GM06990 (cell line): Measurements from ENCODE around the gene PRAC2.

Source experiments
- DNase-seq: peaks from one replicate; pipeline ENCODE4 v3.0.0-alpha.2; 2011; ENCODE audit not compliant: insufficient read length; ENCODE audit errors: extremely low read depth
- H3K27me3 ChIP-seq: replicated peaks from 2 replicates; pipeline ENCODE4 v1.6.0; 2011; ENCODE audit warnings: low read length; ENCODE audit not compliant: control insufficient read depth, insufficient read depth
- H3K36me3 ChIP-seq: 2 replicates; pipeline ENCODE4 v1.5.1; 2011; ENCODE audit warnings: low read length; ENCODE audit not compliant: control insufficient read depth, insufficient read depth
- H3K4me3 ChIP-seq: replicated peaks from 2 replicates; pipeline ENCODE4 v1.5.1; 2011; ENCODE audit warnings: low read depth, mild to moderate bottlenecking, control low read depth, low read length
- TF ChIP-seq, protein P1 (sequence below): IDR thresholded peaks from 2 replicates; pipeline ENCODE4 v1.5.1; 2011; ENCODE audit warnings: low read length, control low read depth, mild to moderate bottlenecking, inconsistent platforms; ENCODE audit not compliant: insufficient read depth, poor library complexity, severe bottlenecking

The PRAC2 gene

GRCh38 chr17:48722915-48723422 is at the start of gene PRAC2:
PRAC2 (plus strand) TSS chr17:48723185; CDS start chr17:48724411, 1,226 bp downstream.
- Histone ChIP-seq H3K36me3 (no peaks in the 10 kb centered on the region), H3K27me3 (peaks cover 8% of the 10 kb centered on the region), H3K4me3 (no peak within 1 kb of the TSS; the same call in 1 of the 2 replicates)
- DNase-seq = no peak
- TF ChIP-seq, protein P1, sequence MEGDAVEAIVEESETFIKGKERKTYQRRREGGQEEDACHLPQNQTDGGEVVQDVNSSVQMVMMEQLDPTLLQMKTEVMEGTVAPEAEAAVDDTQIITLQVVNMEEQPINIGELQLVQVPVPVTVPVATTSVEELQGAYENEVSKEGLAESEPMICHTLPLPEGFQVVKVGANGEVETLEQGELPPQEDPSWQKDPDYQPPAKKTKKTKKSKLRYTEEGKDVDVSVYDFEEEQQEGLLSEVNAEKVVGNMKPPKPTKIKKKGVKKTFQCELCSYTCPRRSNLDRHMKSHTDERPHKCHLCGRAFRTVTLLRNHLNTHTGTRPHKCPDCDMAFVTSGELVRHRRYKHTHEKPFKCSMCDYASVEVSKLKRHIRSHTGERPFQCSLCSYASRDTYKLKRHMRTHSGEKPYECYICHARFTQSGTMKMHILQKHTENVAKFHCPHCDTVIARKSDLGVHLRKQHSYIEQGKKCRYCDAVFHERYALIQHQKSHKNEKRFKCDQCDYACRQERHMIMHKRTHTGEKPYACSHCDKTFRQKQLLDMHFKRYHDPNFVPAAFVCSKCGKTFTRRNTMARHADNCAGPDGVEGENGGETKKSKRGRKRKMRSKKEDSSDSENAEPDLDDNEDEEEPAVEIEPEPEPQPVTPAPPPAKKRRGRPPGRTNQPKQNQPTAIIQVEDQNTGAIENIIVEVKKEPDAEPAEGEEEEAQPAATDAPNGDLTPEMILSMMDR = no peak

DNA sequence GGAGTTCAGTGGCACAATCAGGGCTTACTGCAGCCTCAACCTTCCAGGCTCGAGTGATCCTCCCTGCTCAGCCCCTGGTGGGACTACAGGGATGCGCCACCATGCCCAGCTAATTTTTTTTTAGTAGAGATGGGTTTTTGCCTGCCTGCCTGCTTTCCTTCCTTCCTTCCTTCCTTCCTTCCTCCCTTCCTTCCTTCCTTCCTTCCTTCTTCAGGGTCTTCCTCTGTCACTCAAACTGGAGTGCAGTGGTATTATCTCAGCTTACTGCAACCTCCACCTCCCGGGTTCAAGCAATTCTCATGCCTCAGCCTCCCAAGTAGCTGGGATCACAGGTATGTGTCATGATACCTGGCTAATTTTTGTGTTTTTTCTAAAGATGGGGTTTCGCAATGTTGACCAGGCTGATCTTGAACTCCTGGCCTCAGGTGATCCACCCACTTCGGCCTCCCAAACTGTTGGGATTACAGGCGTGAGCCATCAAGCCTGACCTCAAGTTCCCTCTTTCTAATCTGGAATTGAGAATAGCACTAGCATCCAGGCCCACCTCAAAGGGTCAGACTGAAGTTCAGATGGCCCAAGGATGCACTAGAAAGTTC is 45.9 kb upstream of the PRAC2 start:
- TF ChIP-seq, protein P1 = no peak
- H3K4me3 ChIP-seq = no peak overlapping the region
- H3K36me3 ChIP-seq = no peaks in the 10 kb centered on the region
- DNase-seq = no peak
- H3K27me3 ChIP-seq = no peaks in the 10 kb centered on the region; the same call in 1 of the 2 replicates

DNA sequence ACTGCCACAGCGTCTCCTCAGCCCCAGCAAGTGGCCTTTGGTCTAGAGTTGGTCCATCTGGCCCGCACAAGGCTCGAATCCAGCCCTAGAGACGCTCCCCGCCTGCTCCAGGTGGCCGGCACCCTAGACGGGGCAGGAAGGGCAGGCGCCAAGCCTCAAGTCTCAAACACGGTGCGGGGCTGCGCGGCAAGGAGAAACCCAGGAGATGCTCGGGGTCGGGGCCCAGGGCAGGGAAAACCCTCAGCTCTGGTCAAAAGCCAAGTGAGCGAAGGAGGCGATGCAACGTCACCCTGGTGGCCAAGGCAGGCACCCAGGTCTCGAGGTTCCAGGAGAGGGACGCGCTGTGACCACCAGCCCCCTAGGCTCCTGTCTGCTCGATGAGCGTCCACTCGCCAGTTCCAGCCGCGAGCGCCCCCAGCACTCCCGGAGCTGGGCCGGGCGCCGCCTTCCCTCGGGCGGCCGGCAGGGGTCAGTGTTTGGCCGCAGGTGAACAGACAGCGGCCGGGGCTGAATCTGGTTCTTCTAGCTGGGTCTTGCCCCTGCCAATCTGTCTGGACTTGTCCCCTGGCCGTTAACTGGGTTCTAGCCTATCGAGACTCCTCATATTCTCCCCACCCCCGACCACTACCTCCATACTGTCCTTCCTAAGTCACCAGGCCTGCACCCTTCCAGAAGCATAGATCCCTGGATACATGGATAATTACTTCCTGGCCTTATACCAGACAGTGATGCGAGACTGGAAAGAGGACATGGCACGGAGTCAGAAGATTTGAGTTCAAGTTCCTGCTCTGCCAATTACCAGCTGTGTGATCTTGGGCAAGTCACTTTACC is 44.6 kb upstream of the PRAC2 start:
- H3K4me3 ChIP-seq = peak overlapping the region; percentile 43
- TF ChIP-seq, protein P1 = peak; percentile 99
- H3K27me3 ChIP-seq = no peaks in the 10 kb centered on the region; the same call in 1 of the 2 replicates
- DNase-seq = peak; percentile 74
- no peaks in the 10 kb centered on the region for H3K36me3 ChIP-seq

DNA sequence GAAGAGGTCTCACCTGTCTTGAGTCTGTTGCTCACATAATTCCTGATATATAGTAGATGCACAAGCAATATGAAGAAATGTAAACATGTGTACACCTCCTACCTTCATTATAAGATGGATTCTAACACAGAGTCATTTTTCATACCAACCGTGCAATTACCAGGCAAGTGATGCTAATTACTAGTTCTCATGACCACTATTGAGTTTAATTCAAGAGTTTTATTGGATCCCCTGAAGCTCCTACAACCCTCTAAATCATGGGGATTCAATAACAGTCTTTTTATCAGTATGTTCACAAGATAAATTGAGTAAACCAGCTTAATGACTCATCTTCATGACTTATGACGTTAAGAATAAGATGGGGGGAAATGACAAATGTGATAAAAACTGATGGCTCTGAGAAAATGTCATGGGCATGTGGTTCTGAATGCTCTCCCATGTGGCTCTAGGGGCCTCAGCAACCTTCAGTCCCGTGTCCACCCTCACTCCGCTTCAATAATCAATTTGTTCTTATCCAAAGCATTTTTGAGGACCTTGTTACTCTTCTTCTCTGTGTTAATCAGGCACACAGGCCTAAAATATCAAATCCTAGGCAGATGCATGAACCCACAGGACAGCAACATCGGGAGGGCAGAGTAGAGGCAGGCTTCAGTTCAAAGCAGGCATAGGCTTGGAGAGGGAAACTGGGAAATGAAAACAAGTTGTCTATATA is 43.4 kb upstream of the PRAC2 start:
- no peak for DNase-seq
- TF ChIP-seq, protein P1 = no peak
- Histone ChIP-seq H3K27me3 (no peaks in the 10 kb centered on the region; the same call in 1 of the 2 replicates), H3K4me3 (peak overlapping the region; percentile 43), H3K36me3 (no peaks in the 10 kb centered on the region)

- TF ChIP-seq, protein P1 = no peak
- no peak for DNase-seq
- Histone ChIP-seq H3K4me3 (no peak overlapping the region), H3K36me3 (no peaks in the 10 kb centered on the region), H3K27me3 (no peaks in the 10 kb centered on the region; the same call in 1 of the 2 replicates)
These were observed 41.4 kb upstream of the PRAC2 start for GRCh38 chr17:48681609-48682008.
